ENCODE measurements around the gene LSM4.

Gene LSM4

DNA sequence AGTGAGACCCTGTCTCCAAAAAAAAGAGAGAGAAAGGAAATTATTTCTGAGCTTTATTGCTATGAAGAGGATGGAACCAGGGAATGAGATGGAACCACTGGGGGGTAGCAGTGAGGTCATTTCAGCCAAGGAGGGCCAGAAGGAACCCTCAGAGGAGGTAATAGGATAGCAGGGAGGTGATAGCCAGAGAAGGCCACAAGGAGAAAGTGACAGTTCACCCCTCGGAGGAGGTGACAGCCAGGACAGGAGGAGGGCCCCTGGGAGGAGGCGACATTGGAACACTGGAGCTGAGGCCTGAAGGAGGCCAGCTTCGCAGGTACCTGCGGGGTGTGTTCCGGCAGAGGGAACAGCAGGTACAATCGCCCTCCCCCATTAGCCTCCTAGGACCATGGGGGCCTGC, 16.8 kb upstream of the LSM4 start:
- TF ChIP-seq, protein P1, sequence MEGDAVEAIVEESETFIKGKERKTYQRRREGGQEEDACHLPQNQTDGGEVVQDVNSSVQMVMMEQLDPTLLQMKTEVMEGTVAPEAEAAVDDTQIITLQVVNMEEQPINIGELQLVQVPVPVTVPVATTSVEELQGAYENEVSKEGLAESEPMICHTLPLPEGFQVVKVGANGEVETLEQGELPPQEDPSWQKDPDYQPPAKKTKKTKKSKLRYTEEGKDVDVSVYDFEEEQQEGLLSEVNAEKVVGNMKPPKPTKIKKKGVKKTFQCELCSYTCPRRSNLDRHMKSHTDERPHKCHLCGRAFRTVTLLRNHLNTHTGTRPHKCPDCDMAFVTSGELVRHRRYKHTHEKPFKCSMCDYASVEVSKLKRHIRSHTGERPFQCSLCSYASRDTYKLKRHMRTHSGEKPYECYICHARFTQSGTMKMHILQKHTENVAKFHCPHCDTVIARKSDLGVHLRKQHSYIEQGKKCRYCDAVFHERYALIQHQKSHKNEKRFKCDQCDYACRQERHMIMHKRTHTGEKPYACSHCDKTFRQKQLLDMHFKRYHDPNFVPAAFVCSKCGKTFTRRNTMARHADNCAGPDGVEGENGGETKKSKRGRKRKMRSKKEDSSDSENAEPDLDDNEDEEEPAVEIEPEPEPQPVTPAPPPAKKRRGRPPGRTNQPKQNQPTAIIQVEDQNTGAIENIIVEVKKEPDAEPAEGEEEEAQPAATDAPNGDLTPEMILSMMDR (IDR thresholded peaks at IDR 0.05; ENCODE audit: extremely low read depth, missing control alignments) = peak; percentile 12
- DNase-seq (ENCODE audit: low spot score) = peak; percentile 51

DNA sequence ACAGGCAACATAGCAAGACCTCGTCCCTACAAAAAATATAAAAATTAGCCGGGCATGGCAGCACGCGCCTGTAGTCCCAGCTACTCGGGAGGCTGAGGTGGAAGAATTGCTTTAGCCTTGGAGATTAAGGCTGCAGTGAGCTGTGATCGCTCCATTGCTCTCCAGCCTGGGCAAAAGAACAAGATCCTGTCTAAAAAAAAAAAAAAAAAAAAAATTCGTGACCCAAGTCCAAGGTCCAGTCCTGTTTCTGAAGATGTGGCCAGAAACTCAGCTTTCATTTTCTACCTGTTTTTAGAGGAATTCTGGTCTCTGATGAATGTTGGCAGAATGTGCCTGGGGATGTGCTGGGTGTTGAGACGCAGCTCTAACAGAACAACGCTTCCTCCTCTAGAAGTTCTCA, 15.7 kb upstream of the LSM4 start:
- no peak for DNase-seq (ENCODE audit: low spot score)
- TF ChIP-seq, protein P1 (IDR thresholded peaks at IDR 0.05; ENCODE audit: extremely low read depth, missing control alignments) = no peak

DNA sequence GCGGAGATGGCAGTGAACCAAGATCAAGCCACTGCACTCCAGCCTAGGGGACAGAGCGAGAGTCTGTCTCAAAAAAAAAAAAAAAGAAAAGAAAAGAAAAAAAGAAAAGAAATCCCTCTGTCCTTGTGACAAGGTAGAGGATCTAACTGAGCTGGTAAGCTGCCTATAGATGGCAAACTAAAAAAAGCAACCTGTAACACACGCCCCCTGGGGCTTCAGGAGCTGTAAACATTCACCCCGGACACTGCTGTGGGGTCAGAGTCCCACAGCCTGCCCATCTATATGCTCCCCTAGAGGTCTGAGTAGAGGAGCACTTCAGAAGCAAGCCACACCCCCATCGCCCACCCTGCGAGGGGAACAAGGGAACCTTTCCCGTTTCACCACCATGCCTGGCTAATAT, 13.2 kb upstream of the LSM4 start:
- no peak for DNase-seq (ENCODE audit: low spot score)
- TF ChIP-seq, protein P1 (IDR thresholded peaks at IDR 0.05; ENCODE audit: extremely low read depth, missing control alignments) = no peak

DNA sequence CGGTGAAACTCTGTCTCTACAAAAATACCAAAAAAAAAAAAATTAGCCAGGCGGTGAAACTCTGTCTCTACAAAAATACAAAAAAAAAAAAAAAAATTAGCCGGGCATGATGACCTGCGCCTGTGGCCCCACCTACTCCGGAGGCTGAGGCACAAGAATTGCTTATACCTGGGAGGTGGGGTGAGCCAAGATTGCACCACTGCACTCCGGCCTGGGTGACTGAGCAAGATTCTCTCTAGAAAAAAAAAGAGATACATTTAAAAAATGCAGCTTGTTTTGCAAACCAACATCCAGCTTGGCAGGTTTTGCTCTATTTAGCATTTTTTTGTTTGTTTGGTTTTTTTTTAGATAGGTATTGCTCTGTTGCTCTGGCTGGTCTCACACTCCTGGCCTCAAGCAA, 10.8 kb upstream of the LSM4 start:
- TF ChIP-seq, protein P1 (IDR thresholded peaks at IDR 0.05; ENCODE audit: extremely low read depth, missing control alignments) = no peak
- no peak for DNase-seq (ENCODE audit: low spot score)

DNA sequence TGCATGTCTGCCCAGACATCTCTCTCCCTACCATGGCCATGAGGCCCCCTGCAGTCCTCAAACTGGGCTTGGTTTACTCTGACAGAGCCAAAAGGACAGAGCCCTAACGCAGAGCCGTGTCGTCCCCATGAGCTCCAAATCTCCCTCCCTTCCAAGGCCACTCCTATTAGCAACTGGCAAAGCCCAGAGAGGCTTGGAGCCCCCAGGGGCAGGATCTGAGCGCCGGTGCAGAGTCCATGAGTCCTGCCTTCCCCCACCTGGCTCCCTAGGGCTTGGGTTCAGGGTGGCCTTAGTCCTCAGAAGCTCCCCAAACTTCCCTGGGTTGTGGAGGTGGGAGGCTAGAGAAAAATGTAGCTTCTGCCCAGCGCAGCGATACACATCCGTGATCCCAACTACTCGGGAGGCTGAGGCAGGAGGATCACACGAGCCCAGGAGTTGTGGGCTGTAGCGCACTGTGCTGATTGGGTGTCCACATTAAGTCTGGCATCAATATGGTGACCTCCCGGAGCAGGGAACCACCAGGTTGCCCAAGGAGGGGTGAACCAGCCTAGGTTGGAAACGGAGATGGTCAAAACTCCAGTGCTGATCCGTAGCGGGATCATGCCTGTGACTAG, 10.1 kb upstream of the LSM4 start:
- DNase-seq (ENCODE audit: low spot score) = no peak
- TF ChIP-seq, protein P1 (IDR thresholded peaks at IDR 0.05; ENCODE audit: extremely low read depth, missing control alignments) = no peak

DNA sequence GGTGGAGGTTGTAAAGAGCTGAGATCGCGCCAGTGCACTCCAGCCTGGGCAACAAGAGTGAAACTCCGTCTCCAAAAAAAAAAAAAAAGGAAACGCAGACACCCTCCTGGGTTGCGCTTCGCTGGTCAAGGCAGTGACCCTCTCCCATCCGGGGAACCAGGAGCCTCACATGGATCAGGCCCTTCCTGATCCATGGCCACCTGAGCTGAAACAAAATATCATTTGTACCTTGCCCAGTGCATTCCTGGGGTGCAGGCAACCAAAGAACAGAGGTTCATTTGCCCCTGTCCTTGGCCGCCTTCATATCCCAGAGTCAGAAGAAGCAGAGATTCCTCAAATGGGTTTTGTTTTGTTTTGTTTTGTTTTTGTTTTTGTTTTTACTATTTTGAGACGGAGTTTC, 8.0 kb upstream of the LSM4 start:
- DNase-seq (ENCODE audit: low spot score) = no peak
- TF ChIP-seq, protein P1 (IDR thresholded peaks at IDR 0.05; ENCODE audit: extremely low read depth, missing control alignments) = no peak

DNA sequence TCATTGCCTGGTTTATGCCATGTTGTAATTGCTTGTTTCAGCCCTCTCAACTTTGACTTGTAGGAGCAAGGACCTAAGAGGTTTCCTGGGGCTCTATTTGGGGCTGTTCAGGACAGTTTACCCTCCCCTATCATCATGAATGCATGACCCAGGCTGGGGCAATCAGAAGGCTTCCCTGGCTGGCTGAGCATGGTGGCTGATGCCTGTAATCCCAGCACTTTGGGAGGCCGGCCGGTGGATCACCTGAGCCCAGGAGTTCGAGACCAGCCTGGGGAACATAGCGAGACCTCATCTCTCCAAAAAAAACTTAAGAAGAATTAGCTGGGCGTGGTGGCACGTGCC, 6.1 kb upstream of the LSM4 start:
- TF ChIP-seq, protein P1 (IDR thresholded peaks at IDR 0.05; ENCODE audit: extremely low read depth, missing control alignments) = no peak
- no peak for DNase-seq (ENCODE audit: low spot score)
